ENCODE results near the gene BMPR2.

DNA sequence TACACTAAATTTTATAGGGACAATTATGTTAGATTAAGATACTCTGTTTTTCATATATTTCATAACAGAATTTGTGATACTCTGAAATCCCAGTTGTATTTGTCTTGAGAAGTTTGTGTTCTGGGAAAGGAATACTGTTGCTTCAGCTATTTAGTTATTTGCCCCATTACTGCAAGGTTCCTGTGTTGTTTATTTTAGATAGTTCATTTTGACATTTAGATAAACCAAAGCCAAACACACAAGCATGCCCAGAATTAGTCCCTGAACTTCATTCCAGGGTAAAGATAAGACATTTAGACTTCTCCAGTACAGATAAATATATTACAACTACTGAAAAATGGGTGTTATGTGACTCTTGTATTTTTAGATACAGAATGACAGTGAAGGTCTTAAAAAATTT lies 74.7 kb downstream of the BMPR2 start:
- TF ChIP-seq BACH1 (IDR thresholded peaks at IDR 0.05; ENCODE audit: low read length) (no peak), GABPA (IDR thresholded peaks at IDR 0.05; ENCODE audit: borderline replicate concordance, insufficient read depth, low read length) (no peak), TAF7 (optimal IDR thresholded peaks at IDR 0.05; ENCODE audit: borderline replicate concordance, low read depth, low read length) (no peak), SIN3A (conservative IDR thresholded peaks at IDR 0.05 in 1 of 2, IDR thresholded peaks at IDR 0.05 in 1 of 2; ENCODE audit: low read depth in 1 of 2, low read length in 2 of 2) (no peak)
- TF ChIP-seq, protein P1, sequence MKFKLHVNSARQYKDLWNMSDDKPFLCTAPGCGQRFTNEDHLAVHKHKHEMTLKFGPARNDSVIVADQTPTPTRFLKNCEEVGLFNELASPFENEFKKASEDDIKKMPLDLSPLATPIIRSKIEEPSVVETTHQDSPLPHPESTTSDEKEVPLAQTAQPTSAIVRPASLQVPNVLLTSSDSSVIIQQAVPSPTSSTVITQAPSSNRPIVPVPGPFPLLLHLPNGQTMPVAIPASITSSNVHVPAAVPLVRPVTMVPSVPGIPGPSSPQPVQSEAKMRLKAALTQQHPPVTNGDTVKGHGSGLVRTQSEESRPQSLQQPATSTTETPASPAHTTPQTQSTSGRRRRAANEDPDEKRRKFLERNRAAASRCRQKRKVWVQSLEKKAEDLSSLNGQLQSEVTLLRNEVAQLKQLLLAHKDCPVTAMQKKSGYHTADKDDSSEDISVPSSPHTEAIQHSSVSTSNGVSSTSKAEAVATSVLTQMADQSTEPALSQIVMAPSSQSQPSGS (IDR thresholded peaks at IDR 0.05; ENCODE audit: low read length), result no peak
